Measurements from ENCODE around the gene FUT7.

- TF ChIP-seq SPI1 (IDR thresholded peaks at IDR 0.05; ENCODE audit: low read depth, low read length) (no peak), POLR2AphosphoS5 (IDR thresholded peaks at IDR 0.05; ENCODE audit: low read depth, low read length) (no peak), TAF1 (IDR thresholded peaks at IDR 0.05; ENCODE audit: low read depth, low read length) (no peak), POLR2A (IDR thresholded peaks at IDR 0.05; ENCODE audit: low read depth, low read length) (no peak)
Observed at GRCh38 chr9:137078701-137079400, 47.0 kb upstream of the FUT7 start.

All from GM12891 (cell line).